H9 (cell line): ENCODE data around the gene MTFP1. TPM values are rescaled to one million over a fixed set of nuclear protein-coding genes. Genes with fewer than 3 reads are reported as not detected.

Experiments used
- DNase-seq: peaks from one replicate; pipeline ENCODE4 v3.0.0-alpha.2; 2017
- H2AFZ ChIP-seq: one replicate; pipeline ENCODE4 v1.6.1; 2013; ENCODE audit warnings: mild to moderate bottlenecking, low read length, control low read depth, moderate library complexity
- H2AK5ac ChIP-seq: 2 replicates; pipeline ENCODE4 v1.6.1; 2013; ENCODE audit warnings: low read length, control low read depth, mixed read lengths; ENCODE audit not compliant: insufficient read length
- H2BK120ac ChIP-seq: one replicate; pipeline ENCODE4 v1.6.1; 2013; ENCODE audit warnings: low read depth, mild to moderate bottlenecking, low read length, control low read depth, inconsistent platforms; ENCODE audit not compliant: poor library complexity, severe bottlenecking
- H2BK12ac ChIP-seq: 2 replicates; pipeline ENCODE4 v1.6.1; 2013; ENCODE audit warnings: low read length, control low read depth, mixed read lengths, low read depth; ENCODE audit not compliant: insufficient read length
- H2BK15ac ChIP-seq: 2 replicates; pipeline ENCODE4 v1.6.1; 2013; ENCODE audit warnings: low read depth, low read length, control low read depth
- H2BK20ac ChIP-seq: one replicate; pipeline ENCODE4 v1.6.1; 2013; ENCODE audit warnings: low read depth, mild to moderate bottlenecking, low read length, control low read depth, inconsistent platforms; ENCODE audit not compliant: poor library complexity, severe bottlenecking
- H2BK5ac ChIP-seq: 2 replicates; pipeline ENCODE4 v1.6.1; 2013; ENCODE audit warnings: low read length, control low read depth, mixed read lengths; ENCODE audit not compliant: insufficient read length
- H3K14ac ChIP-seq: 2 replicates; pipeline ENCODE4 v1.6.1; 2013; ENCODE audit warnings: low read length, control low read depth; ENCODE audit not compliant: insufficient read depth
- H3K18ac ChIP-seq: 2 replicates; pipeline ENCODE4 v1.6.1; 2013; ENCODE audit warnings: low read depth, mild to moderate bottlenecking, mixed read lengths, low read length, control low read depth; ENCODE audit not compliant: insufficient read length
- H3K23ac ChIP-seq: 2 replicates; pipeline ENCODE4 v1.6.1; 2013; ENCODE audit warnings: low read length, control low read depth, mixed read lengths, low read depth; ENCODE audit not compliant: insufficient read length
- H3K23me2 ChIP-seq: 2 replicates; pipeline ENCODE4 v1.6.1; 2013; ENCODE audit warnings: low read depth, mild to moderate bottlenecking, mixed read lengths, low read length, control low read depth; ENCODE audit not compliant: insufficient read length, poor library complexity, severe bottlenecking
- H3K27ac ChIP-seq: 2 replicates; pipeline ENCODE4 v1.5.1; 2013; ENCODE audit warnings: low read length, control low read depth, mixed read lengths, low read depth; ENCODE audit not compliant: insufficient read length
- H3K27me3 ChIP-seq: 2 replicates; pipeline ENCODE4 v1.6.1; 2013; ENCODE audit warnings: low read length, control low read depth, inconsistent platforms; ENCODE audit not compliant: insufficient read depth
- H3K4ac ChIP-seq: 2 replicates; pipeline ENCODE4 v1.6.1; 2013; ENCODE audit warnings: low read depth, mild to moderate bottlenecking, control low read depth, inconsistent platforms, low read length, moderate library complexity
- H3K4me1 ChIP-seq: 2 replicates; pipeline ENCODE4 v1.6.1; 2013; ENCODE audit warnings: low read length, control low read depth, inconsistent platforms; ENCODE audit not compliant: insufficient read depth
- H3K4me2 ChIP-seq: 2 replicates; pipeline ENCODE4 v1.6.1; 2013; ENCODE audit warnings: low read length, control low read depth, mixed read lengths; ENCODE audit not compliant: insufficient read length, insufficient read depth
- H3K56ac ChIP-seq: 2 replicates; pipeline ENCODE4 v1.6.1; 2013; ENCODE audit warnings: low read depth, mild to moderate bottlenecking, mixed read lengths, low read length, control low read depth; ENCODE audit not compliant: insufficient read length
- H3K79me1 ChIP-seq: 2 replicates; pipeline ENCODE4 v1.6.1; 2013; ENCODE audit warnings: low read depth, mild to moderate bottlenecking, moderate library complexity, low read length, control low read depth, inconsistent platforms; ENCODE audit not compliant: insufficient read depth, poor library complexity, severe bottlenecking
- H3K79me2 ChIP-seq: 2 replicates; pipeline ENCODE4 v1.6.1; 2013; ENCODE audit warnings: low read length, control low read depth, inconsistent platforms; ENCODE audit not compliant: insufficient read depth
- H3K9ac ChIP-seq: 2 replicates; pipeline ENCODE4 v1.6.1; 2013; ENCODE audit warnings: low read length, control low read depth, mixed read lengths; ENCODE audit not compliant: insufficient read length; ENCODE audit errors: extremely low read depth
- H3K9me3 ChIP-seq: one replicate; pipeline ENCODE4 v1.6.1; 2013; ENCODE audit warnings: low read depth, low read length, inconsistent platforms; ENCODE audit not compliant: control insufficient read depth
- H3T11ph ChIP-seq: one replicate; pipeline ENCODE4 v1.6.1; 2013; ENCODE audit warnings: mild to moderate bottlenecking, low read length, control low read depth, inconsistent platforms
- H4K20me1 ChIP-seq: one replicate; pipeline ENCODE4 v1.6.1; 2013; ENCODE audit not compliant: control insufficient read depth, insufficient read length, insufficient read depth
- H4K5ac ChIP-seq: 2 replicates; pipeline ENCODE4 v1.6.1; 2013; ENCODE audit warnings: low read depth, mild to moderate bottlenecking, mixed read lengths, low read length, control low read depth; ENCODE audit not compliant: insufficient read length
- H4K8ac ChIP-seq: replicated peaks from 2 replicates; pipeline ENCODE4 v1.6.1; 2013; ENCODE audit warnings: low read length, control low read depth, mixed read lengths, low read depth; ENCODE audit not compliant: insufficient read length
- H4K91ac ChIP-seq: 2 replicates; pipeline ENCODE4 v1.6.1; 2013; ENCODE audit warnings: low read depth, mild to moderate bottlenecking, moderate library complexity, mixed read lengths, low read length, control low read depth; ENCODE audit not compliant: insufficient read length
- H3K27ac Mint-ChIP-seq, 3 experiments: 2 replicates in 2 of 3; 3 replicates in 1 of 3; pipeline ENCODE4 v1.8.0; 2020 to 2021; ENCODE audit warnings: mixed read lengths in 3 of 3, mild to moderate bottlenecking in 1 of 3, moderate library complexity in 1 of 3
- H3K27me3 Mint-ChIP-seq: 2 replicates; pipeline ENCODE4 v1.8.0; 2021; ENCODE audit warnings: low read depth, mild to moderate bottlenecking, moderate library complexity, mixed read lengths
- H3K36me3 Mint-ChIP-seq, 3 experiments: 2 replicates in 2 of 3; 3 replicates in 1 of 3; pipeline ENCODE4 v1.8.0; 2020 to 2021; ENCODE audit warnings: low read depth in 3 of 3, mixed read lengths in 3 of 3; ENCODE audit not compliant: insufficient read depth in 1 of 3
- H3K4me1 Mint-ChIP-seq, 2 experiments: 2 replicates each; pipeline ENCODE4 v1.8.0; 2020; ENCODE audit warnings: mixed read lengths in 2 of 2
- H3K4me3 Mint-ChIP-seq, 2 experiments: 2 replicates in 1 of 2; 3 replicates in 1 of 2; pipeline ENCODE4 v1.8.0; 2020 to 2021; ENCODE audit warnings: mild to moderate bottlenecking in 2 of 2, mixed read lengths in 2 of 2, moderate library complexity in 1 of 2
- H3K9me3 Mint-ChIP-seq, 2 experiments: 2 replicates in 1 of 2; 3 replicates in 1 of 2; pipeline ENCODE4 v1.8.0; 2020; ENCODE audit warnings: mild to moderate bottlenecking in 2 of 2, mixed read lengths in 2 of 2, moderate library complexity in 1 of 2
- CTCF ChIP-seq: fragments of 200-600 bp; sonication (generic); conservative IDR thresholded peaks from 3 replicates; pipeline ENCODE4 v1.8.0; 2021; ENCODE audit warnings: antibody characterized with exemption, mild to moderate bottlenecking
- WGBS: extraction: QIAGEN DNeasy Blood & Tissue Kit; methylation state at CpG from one replicate; pipeline ENCODE4 v1.1.7; 2013; ENCODE audit warnings: missing lambda C conversion rate, low lambda C conversion rate, mixed read lengths; ENCODE audit not compliant: insufficient read length; ENCODE audit errors: extremely low coverage; 5-methylcytosine and 5-hydroxymethylcytosine counted together
- total RNA-seq: library from RNA; stranded (reverse); gene quantifications from 2 replicates; pipeline ENCODE4 v1.2.1, GENCODE V29; 2021

MTFP1 gene
- total RNA-seq, 1 experiment from 2014 or later = 46.8 TPM

- Histone ChIP-seq H2AFZ (no peak within 1 kb of the TSS), H3T11ph (no peak within 1 kb of the TSS), H3K4me1 (no peaks in the 10 kb centered on the region), H2BK120ac (no peak within 1 kb of the TSS), H4K20me1 (no peaks in the 10 kb centered on the region), H3K27me3 (no peaks in the 10 kb centered on the region), H3K4me2 (no peak within 1 kb of the TSS), H3K56ac (no peak within 1 kb of the TSS), H3K79me1 (no peaks in the 10 kb centered on the region), H2BK5ac (no peak within 1 kb of the TSS), H3K9me3 (no peaks in the 10 kb centered on the region), H3K9ac (no peak within 1 kb of the TSS), H4K8ac (no peak within 1 kb of the TSS), H3K79me2 (no peaks in the 10 kb centered on the region), H2BK15ac (no peak within 1 kb of the TSS), H3K27ac (no peak within 1 kb of the TSS), H2BK12ac (no peak within 1 kb of the TSS), H2AK5ac (no peak within 1 kb of the TSS), H3K14ac (no peak within 1 kb of the TSS), H3K23me2 (no peaks in the 10 kb centered on the region), H3K23ac (no peak within 1 kb of the TSS), H3K18ac (no peak within 1 kb of the TSS), H4K91ac (no peak within 1 kb of the TSS), H4K5ac (no peak within 1 kb of the TSS), H2BK20ac (no peak within 1 kb of the TSS), H3K4ac (no peak within 1 kb of the TSS)
- Mint-ChIP-seq H3K27me3 (peaks cover 32% of the 10 kb centered on the region), H3K4me3 (no peak within 1 kb of the TSS), H3K36me3 (no peaks in the 10 kb centered on the region), H3K9me3 (no peaks in the 10 kb centered on the region; a peak in 1 of 5 replicates), H3K4me1 (peaks cover 4 to 8% of the 10 kb centered on the region in 2 experiments; a peak in 3 of 4 replicates), H3K27ac (peak within 1 kb of the TSS in 1 of 3 experiments; percentile 31; a peak in 1 of 7 replicates)
- TF ChIP-seq CTCF = no peak
- DNase-seq = no peak
- WGBS = no CpG with 5 or more reads among the region's 13 CpGs
Measured at GRCh38 chr22:30471616-30472318, 46.2 kb downstream of the MTFP1 start, which contains the start of gene SEC14L3. SEC14L3 (minus strand) TSS chr22:30472017; CDS start chr22:30471958, 59 bp downstream.
